Upper lobe of left lung (tissue), 6 donors: ENCODE measurements around the gene CRK. TPM values are rescaled to one million over a fixed set of nuclear protein-coding genes. Genes with fewer than 3 reads are reported as not detected.
A peak's percentile ranks its signal among the peaks of the same experiment; 100 is the strongest.

Experiments
- ATAC-seq, 2 donors: fragments of 200-7000 bp; cut with Tn5 transposase; one replicate each; pipeline ENCODE4 v1.9.1; 2022; ENCODE audit warnings: mild to moderate bottlenecking in 2 of 2, moderate library complexity in 2 of 2; ENCODE audit not compliant: low FRiP score in 2 of 2
- DNase-seq, 2 donors: peaks; one replicate each; pipeline ENCODE4 v3.0.0-alpha.2; 2019 to 2020
- H3K27ac ChIP-seq, 4 donors: fragments of 200-600 bp; sonication (generic); one replicate each; pipeline ENCODE4 v1.5.1; 2016 to 2019
- H3K27me3 ChIP-seq, 4 donors: fragments of 200-600 bp; sonication (generic); one replicate each; pipeline ENCODE4 v1.5.1; 2017 to 2019
- H3K36me3 ChIP-seq, 4 donors: fragments of 200-600 bp; sonication (generic); one replicate each; pipeline ENCODE4 v1.5.1; 2016 to 2019
- H3K4me1 ChIP-seq, 4 donors: fragments of 200-600 bp; sonication (generic); one replicate each; pipeline ENCODE4 v1.5.1; 2018 to 2019
- H3K4me3 ChIP-seq, 4 donors: fragments of 200-600 bp; sonication (generic); one replicate each; pipeline ENCODE4 v1.5.1; 2017 to 2019; ENCODE audit warnings: mild to moderate bottlenecking in 2 of 4, moderate library complexity in 1 of 4
- H3K9me3 ChIP-seq, 4 donors: fragments of 200-600 bp; sonication (generic); one replicate each; pipeline ENCODE4 v1.5.1; 2018 to 2019
- EP300 ChIP-seq, 4 donors: sonication (generic); formaldehyde crosslinking; IDR thresholded peaks; one replicate each; pipeline ENCODE4 v1.5.1; 2017; ENCODE audit warnings: antibody characterized with exemption in 4 of 4, control low read depth in 2 of 4
- POLR2A ChIP-seq, 4 donors: fragments of 450-650 bp; IDR thresholded peaks; one replicate each; pipeline ENCODE4 v1.5.1; 2016 to 2017; ENCODE audit warnings: antibody characterized with exemption in 4 of 4, mild to moderate bottlenecking in 2 of 4
- POLR2AphosphoS5 ChIP-seq, 2 donors: sonication (generic); formaldehyde crosslinking; IDR thresholded peaks; one replicate each; pipeline ENCODE4 v1.5.1; 2017; ENCODE audit warnings: antibody characterized with exemption in 2 of 2
- WGBS, 2 donors: methylation state at CpG; one replicate each; pipeline ENCODE4 v1.1.5; 2017 to 2018; 5-methylcytosine and 5-hydroxymethylcytosine counted together
- total RNA-seq, 6 donors: library from RNA; depleted of rRNA in 4 of 6; stranded (reverse); fragments of >200 nt in 4 of 6; gene quantifications; one replicate each; pipeline versions ENCODE4 v1.1.0 to v1.2.1, GENCODE V29; 2016 to 2021
- TF ChIP-seq, protein P1 (sequence below), 6 experiments: fragments of 450-650 bp in 4 of 6; fragments of 200-600 bp in 2 of 6; sonication (generic) in 2 of 6; IDR thresholded peaks; one replicate each; pipeline ENCODE4 v1.5.1; 2016 to 2019; ENCODE audit warnings: antibody characterized with exemption in 6 of 6
- donor health status: DM: no; HTN: no; CAD: no; lungs with moderate emphysema.
- donor health status: DM: no; HTN: yes; CAD: no; lungs with severe emphysema.

CRK gene
- total RNA-seq, 6 donors from 2014 or later, result 37.7 to 121 (median 65.8) TPM

DNA sequence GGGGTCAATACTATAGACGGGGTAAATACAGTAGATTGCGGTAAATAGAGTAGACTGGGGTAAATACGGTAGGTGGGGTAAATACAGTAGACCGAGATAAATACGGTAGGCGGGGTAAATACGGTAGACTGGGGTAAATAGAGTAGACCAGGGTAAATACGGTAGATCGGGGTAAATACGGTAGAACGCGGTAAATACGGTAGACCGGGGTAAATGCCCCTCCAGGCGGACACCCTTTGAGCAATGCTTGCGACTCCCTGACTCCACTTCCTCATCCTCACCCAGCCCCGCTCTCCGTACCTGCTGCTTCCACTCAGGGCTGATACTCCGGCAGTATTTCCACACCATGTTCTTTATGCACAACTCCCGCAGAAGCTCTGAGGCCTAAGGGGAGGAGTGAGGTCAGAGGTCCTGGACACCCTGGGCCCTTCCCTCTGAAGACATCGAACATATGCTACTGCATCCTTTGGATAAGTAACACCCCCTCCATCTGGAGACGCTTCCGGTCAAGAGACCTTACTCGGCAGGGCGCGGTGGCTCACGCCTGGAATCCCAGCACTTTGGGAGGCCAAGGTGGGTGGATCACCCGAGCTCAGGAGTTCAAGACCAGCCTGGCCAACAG is 13.3 kb upstream of the CRK start:
- TF ChIP-seq POLR2A (IDR thresholded peaks at IDR 0.05) (no peak), POLR2AphosphoS5 (IDR thresholded peaks at IDR 0.05) (no peak), EP300 (IDR thresholded peaks at IDR 0.05) (no peak)
- TF ChIP-seq, protein P1, sequence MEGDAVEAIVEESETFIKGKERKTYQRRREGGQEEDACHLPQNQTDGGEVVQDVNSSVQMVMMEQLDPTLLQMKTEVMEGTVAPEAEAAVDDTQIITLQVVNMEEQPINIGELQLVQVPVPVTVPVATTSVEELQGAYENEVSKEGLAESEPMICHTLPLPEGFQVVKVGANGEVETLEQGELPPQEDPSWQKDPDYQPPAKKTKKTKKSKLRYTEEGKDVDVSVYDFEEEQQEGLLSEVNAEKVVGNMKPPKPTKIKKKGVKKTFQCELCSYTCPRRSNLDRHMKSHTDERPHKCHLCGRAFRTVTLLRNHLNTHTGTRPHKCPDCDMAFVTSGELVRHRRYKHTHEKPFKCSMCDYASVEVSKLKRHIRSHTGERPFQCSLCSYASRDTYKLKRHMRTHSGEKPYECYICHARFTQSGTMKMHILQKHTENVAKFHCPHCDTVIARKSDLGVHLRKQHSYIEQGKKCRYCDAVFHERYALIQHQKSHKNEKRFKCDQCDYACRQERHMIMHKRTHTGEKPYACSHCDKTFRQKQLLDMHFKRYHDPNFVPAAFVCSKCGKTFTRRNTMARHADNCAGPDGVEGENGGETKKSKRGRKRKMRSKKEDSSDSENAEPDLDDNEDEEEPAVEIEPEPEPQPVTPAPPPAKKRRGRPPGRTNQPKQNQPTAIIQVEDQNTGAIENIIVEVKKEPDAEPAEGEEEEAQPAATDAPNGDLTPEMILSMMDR (IDR thresholded peaks at IDR 0.05), result no peak
- no peak overlapping the region for H3K4me3 ChIP-seq
- peaks cover 7 to 18% (median 9%) of the 10 kb centered on the region in 4 donors for H3K4me1 ChIP-seq
- H3K27ac ChIP-seq, result peak overlapping the region in 1 of 4 donors; percentile 56
- 86 to 89% methylated on average over 28 of the region's 28 CpGs for WGBS, 2 donors
- DNase-seq (no peak), ATAC-seq (no peak)
- no peaks in the 10 kb centered on the region for H3K27me3 ChIP-seq
- no peaks in the 10 kb centered on the region for H3K9me3 ChIP-seq
- peaks cover 16 to 98% (median 76%) of the 10 kb centered on the region in 4 donors for H3K36me3 ChIP-seq

DNA sequence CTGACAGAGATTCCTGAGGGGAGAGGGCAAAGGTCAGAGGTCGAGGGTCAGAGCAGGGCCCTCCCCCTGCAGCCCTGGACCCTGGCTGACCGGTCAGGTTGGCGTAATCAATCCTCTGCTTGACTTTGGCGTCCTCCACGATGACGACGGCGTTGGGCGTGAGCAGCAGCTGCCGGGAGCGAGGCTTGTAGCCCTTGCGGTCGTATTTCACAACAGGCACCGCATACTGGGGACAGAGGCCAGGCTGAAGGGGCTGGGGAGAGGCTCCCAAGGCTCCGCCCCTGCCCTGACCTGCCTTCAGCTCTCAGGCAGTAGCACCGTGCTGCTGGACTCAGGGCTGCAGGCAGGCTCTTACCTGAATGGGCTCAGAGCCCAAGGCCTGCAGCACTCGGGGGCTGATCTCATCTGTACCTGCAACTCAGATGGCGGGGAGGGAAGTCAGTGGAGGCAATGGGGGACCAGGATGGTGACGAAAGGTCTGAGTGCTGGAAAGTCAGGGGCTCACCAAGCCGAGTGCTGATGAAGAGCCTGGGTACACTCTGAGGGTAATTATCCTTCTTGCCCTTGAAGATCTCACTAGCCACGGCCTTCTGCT is 12.0 kb upstream of the CRK start:
- TF ChIP-seq POLR2AphosphoS5 (IDR thresholded peaks at IDR 0.05) (peak; percentile 33 to 72), EP300 (IDR thresholded peaks at IDR 0.05) (no peak), POLR2A (IDR thresholded peaks at IDR 0.05) (peak in 1 of 4 donors; percentile 20)
- TF ChIP-seq, protein P1 (IDR thresholded peaks at IDR 0.05), result no peak
- H3K27me3 ChIP-seq, result no peaks in the 10 kb centered on the region
- ATAC-seq, result peak; percentile 24 to 86
- H3K4me3 ChIP-seq, result no peak overlapping the region
- H3K27ac ChIP-seq, result peak overlapping the region; percentile 24 to 56 (median 43)
- 63% methylated on average over 11 to 16 of the region's 21 CpGs for WGBS, 2 donors
- DNase-seq, result peak; percentile 83 to 94
- peaks cover 16 to 90% (median 78%) of the 10 kb centered on the region in 4 donors for H3K36me3 ChIP-seq
- H3K9me3 ChIP-seq, result no peaks in the 10 kb centered on the region
- H3K4me1 ChIP-seq, result peaks cover 7 to 24% (median 17%) of the 10 kb centered on the region in 4 donors

DNA sequence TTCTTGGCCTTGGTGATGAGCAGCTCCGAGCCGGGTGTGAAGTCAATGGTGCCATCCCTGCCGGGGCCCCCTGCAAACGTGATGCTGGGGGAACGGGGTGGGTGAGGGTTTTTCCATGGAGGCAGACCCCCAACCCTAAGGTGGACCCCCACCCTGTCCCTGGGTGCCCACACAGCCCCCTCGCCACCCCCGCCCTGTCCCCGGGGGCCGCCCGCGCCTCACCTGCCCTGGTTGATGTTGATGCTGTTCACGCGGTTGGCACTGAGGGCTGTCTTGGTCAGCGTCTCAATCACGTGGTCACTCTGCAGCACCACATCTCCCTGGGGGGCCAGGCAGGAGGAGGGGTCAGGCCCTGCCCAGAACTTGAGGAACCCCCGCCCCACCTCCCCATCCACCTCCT is 11.2 kb upstream of the CRK start:
- H3K4me3 ChIP-seq, result no peak overlapping the region
- peaks cover 16 to 89% (median 75%) of the 10 kb centered on the region in 4 donors for H3K36me3 ChIP-seq
- no peaks in the 10 kb centered on the region for H3K27me3 ChIP-seq
- H3K4me1 ChIP-seq, result peaks cover 13 to 32% (median 24%) of the 10 kb centered on the region in 4 donors
- DNase-seq (peak in 1 of 2 donors; percentile 75), ATAC-seq (no peak)
- 93 to 95% methylated on average over 2 to 12 of the region's 16 CpGs for WGBS, 2 donors
- peak overlapping the region in 1 of 4 donors; percentile 56 for H3K27ac ChIP-seq
- TF ChIP-seq POLR2A (IDR thresholded peaks at IDR 0.05), result no peak
- TF ChIP-seq, protein P1 (IDR thresholded peaks at IDR 0.05), result no peak
- no peak for TF ChIP-seq EP300 (IDR thresholded peaks at IDR 0.05)
- no peak for TF ChIP-seq POLR2AphosphoS5 (IDR thresholded peaks at IDR 0.05)
- H3K9me3 ChIP-seq, result no peaks in the 10 kb centered on the region

DNA sequence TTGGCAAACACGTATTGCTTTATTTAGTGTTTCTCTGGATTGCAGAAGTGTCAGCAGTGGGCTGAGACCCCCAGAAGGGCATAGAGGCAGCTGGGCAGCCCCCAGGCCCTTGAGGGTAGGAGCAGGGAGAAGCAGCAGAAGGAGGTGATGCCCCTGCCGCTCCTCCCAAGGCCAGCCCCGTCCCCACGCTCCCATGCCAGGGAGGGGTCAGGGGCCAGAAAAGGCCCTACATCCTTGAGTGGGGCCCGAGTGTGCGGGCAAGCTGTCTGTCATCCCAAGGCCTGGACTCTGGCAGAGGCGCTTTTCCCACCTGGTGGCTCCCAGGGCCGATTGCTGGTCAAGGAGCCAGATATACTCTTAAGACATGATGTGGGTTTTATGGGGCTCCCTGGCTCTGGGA is 8.2 kb upstream of the CRK start:
- peaks cover 15 to 53% (median 44%) of the 10 kb centered on the region in 4 donors for H3K4me1 ChIP-seq
- no peak overlapping the region for H3K4me3 ChIP-seq
- no peaks in the 10 kb centered on the region for H3K27me3 ChIP-seq
- H3K27ac ChIP-seq, result no peak overlapping the region
- H3K9me3 ChIP-seq, result no peaks in the 10 kb centered on the region
- 95% methylated on average over 8 of the region's 8 CpGs for WGBS, 2 donors
- no peak for DNase-seq
- peaks cover 13 to 63% (median 47%) of the 10 kb centered on the region in 4 donors for H3K36me3 ChIP-seq
- no peak for ATAC-seq
- no peak for TF ChIP-seq POLR2AphosphoS5 (IDR thresholded peaks at IDR 0.05)
- TF ChIP-seq EP300 (IDR thresholded peaks at IDR 0.05), result no peak

DNA sequence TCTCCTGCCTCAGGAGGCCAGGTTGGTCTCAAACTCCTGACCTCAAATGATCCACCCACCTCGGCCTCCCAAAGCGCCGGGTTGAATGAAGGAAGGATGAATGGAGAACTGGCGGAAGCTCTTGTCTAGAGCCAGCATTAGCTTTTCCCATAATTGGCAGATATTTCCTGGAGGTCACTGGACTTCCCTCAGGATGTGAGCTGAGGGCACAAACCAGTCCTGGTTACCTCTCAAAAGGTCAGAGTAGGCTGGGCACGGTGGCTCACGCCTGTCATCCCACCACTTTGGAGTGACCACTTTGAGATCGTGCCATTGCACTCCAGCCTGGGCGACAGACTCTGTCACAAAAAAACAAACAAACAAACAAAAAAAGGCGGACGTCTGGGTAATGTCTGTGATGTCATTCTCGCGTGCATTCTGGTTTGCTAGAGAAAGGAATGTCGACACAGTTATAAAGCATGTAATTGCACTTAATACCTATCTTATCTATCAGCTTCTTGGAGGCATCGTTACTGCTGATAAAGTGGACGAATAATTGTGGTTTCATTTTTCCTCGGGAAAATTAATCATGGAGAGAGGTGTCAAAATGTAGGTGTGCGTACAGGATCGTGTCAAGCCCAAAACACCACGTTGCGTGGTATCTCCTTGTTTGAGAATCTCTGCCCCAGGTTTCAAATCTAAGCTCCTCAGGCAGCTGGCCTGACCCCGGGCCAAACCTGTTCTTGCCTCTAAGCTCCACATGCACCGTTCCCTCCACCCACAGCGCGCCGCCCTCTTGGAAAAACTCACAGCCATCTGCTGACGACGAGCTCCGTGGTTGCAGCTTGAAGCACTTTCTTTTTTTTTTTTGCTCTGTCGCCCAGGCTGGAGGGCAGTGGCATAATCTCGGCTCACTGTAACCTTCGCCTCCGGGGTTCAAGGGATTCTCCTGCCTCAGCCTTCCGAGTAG is 6.4 kb upstream of the CRK start:
- no peaks in the 10 kb centered on the region for H3K9me3 ChIP-seq
- 74 to 83% methylated on average over 33 of the region's 33 CpGs for WGBS, 2 donors
- DNase-seq, result no peak
- no peaks in the 10 kb centered on the region for H3K27me3 ChIP-seq
- H3K4me1 ChIP-seq, result peaks cover 9 to 40% (median 35%) of the 10 kb centered on the region in 4 donors
- TF ChIP-seq, protein P1 (IDR thresholded peaks at IDR 0.05), result no peak
- TF ChIP-seq POLR2AphosphoS5 (IDR thresholded peaks at IDR 0.05), result no peak
- no peak for TF ChIP-seq EP300 (IDR thresholded peaks at IDR 0.05)
- peaks cover 10 to 46% (median 31%) of the 10 kb centered on the region in 4 donors for H3K36me3 ChIP-seq
- no peak for ATAC-seq
- H3K27ac ChIP-seq, result peak overlapping the region in 3 of 4 donors; percentile 54 to 74 (median 57)
- no peak overlapping the region for H3K4me3 ChIP-seq
